Panc1 (cell line): Measurements from ENCODE around the gene LRRC8E. TPM values are rescaled to one million over a fixed set of nuclear protein-coding genes. Genes with fewer than 3 reads are reported as not detected.

Source experiments
- ATAC-seq: fragments of 200-7000 bp; cut with Tn5 transposase; 2 replicates; pipeline ENCODE4 v1.9.1; 2020; ENCODE audit warnings: mild to moderate bottlenecking, moderate library complexity
- BruUV-seq: library from RNA; stranded (reverse); fragments of 400-500 nt; replicated peaks from 2 replicates; lab custom pipeline; 2021; lab: Mats Ljungman, UMichigan
- CTCF ChIA-PET: fragments of 300-600 bp; sonication (Branson Sonifier 250); formaldehyde crosslinking; loops from one replicate; lab custom pipeline; 2022; ENCODE audit warnings: antibody characterized with exemption; lab: Charles Lee
- POLR2A ChIA-PET: fragments of 300-600 bp; sonication (Branson Sonifier 250); formaldehyde crosslinking; loops from one replicate; lab custom pipeline; 2022; ENCODE audit warnings: antibody characterized with exemption; lab: Charles Lee
- DNase-seq: peaks from one replicate; pipeline ENCODE4 v3.0.0-alpha.2; 2010; ENCODE audit warnings: low read depth, low spot score
- H3K27ac ChIP-seq: 2 replicates; pipeline ENCODE4 v1.5.1; 2011; ENCODE audit warnings: mild to moderate bottlenecking, low read length, inconsistent platforms
- H3K27me3 ChIP-seq: fragments of 200-500 bp; sonication (Bioruptor generic); 2 replicates; pipeline ENCODE4 v1.6.0; 2014; ENCODE audit warnings: low read length, inconsistent platforms; ENCODE audit not compliant: control insufficient read depth, insufficient read depth
- H3K36me3 ChIP-seq: fragments of 200-500 bp; sonication (Bioruptor generic); 2 replicates; pipeline ENCODE4 v1.5.1; 2014; ENCODE audit warnings: inconsistent platforms, mild to moderate bottlenecking, low read length, moderate library complexity; ENCODE audit not compliant: control insufficient read depth, insufficient read depth
- H3K4me1 ChIP-seq: 2 replicates; pipeline ENCODE4 v1.5.1; 2011; ENCODE audit warnings: inconsistent platforms, mild to moderate bottlenecking, low read length, moderate library complexity; ENCODE audit not compliant: control insufficient read depth, insufficient read depth
- H3K4me3 ChIP-seq, 2 experiments: 2 replicates each; pipeline ENCODE4 v1.5.1; 2011 to 2012; ENCODE audit warnings: low read depth in 2 of 2, low read length in 2 of 2, mild to moderate bottlenecking in 2 of 2, inconsistent platforms in 1 of 2, moderate library complexity in 1 of 2
- H3K9me3 ChIP-seq: fragments of 200-500 bp; sonication (Bioruptor generic); 2 replicates; pipeline ENCODE4 v1.5.1; 2014; ENCODE audit warnings: low read depth, mild to moderate bottlenecking, inconsistent platforms, low read length, moderate library complexity; ENCODE audit not compliant: control insufficient read depth, insufficient read depth
- POLR2AphosphoS5 ChIP-seq: IDR thresholded peaks from 2 replicates; pipeline ENCODE4 v1.6.1; 2012; ENCODE audit warnings: mild to moderate bottlenecking, low read depth, low read length, moderate library complexity
- SIN3A ChIP-seq: IDR thresholded peaks from 2 replicates; pipeline ENCODE4 v1.6.1; 2012; ENCODE audit warnings: low read depth, mild to moderate bottlenecking, low read length, moderate library complexity, borderline replicate concordance; ENCODE audit not compliant: insufficient read depth
- TCF7L2 ChIP-seq: IDR thresholded peaks from 2 replicates; pipeline ENCODE4 v1.6.1; 2011; ENCODE audit warnings: mild to moderate bottlenecking, low read depth, low read length, inconsistent platforms
- in situ Hi-C: cut with HindIII; loops from 2 replicates; pipeline ENCODE4 v1.10.0; 2016; ENCODE audit warnings: low sequenced_read_pairs, low pct_unique_long_range_greater_than_20kb
- intact Hi-C: fragments of 100-400 bp; cut with micrococcal nuclease; formaldehyde crosslinking; loops from one replicate; pipeline ENCODE4 v1.10.0; 2022; ENCODE audit not compliant: unreplicated experiment
- total RNA-seq: library from RNA; stranded (reverse); gene quantifications from one replicate; pipeline ENCODE4 v1.2.1, GENCODE V29; 2021; ENCODE audit not compliant: unreplicated experiment
- TF ChIP-seq, protein P1 (sequence below), 2 experiments: IDR thresholded peaks; 2 replicates each; pipeline ENCODE4 v1.6.1; 2011 to 2012; ENCODE audit warnings: low read depth in 2 of 2, control low read depth in 1 of 2, low read length in 1 of 2, mild to moderate bottlenecking in 1 of 2, moderate library complexity in 1 of 2; ENCODE audit not compliant: insufficient read depth in 1 of 2
- TF ChIP-seq, protein P2 (sequence below): fragments of 450-650 bp; IDR thresholded peaks from 2 replicates; pipeline ENCODE4 v1.5.1; 2017; ENCODE audit warnings: mild to moderate bottlenecking

Gene LRRC8E
- total RNA-seq, 1 experiment from 2014 or later, result 5.0 TPM

DNA sequence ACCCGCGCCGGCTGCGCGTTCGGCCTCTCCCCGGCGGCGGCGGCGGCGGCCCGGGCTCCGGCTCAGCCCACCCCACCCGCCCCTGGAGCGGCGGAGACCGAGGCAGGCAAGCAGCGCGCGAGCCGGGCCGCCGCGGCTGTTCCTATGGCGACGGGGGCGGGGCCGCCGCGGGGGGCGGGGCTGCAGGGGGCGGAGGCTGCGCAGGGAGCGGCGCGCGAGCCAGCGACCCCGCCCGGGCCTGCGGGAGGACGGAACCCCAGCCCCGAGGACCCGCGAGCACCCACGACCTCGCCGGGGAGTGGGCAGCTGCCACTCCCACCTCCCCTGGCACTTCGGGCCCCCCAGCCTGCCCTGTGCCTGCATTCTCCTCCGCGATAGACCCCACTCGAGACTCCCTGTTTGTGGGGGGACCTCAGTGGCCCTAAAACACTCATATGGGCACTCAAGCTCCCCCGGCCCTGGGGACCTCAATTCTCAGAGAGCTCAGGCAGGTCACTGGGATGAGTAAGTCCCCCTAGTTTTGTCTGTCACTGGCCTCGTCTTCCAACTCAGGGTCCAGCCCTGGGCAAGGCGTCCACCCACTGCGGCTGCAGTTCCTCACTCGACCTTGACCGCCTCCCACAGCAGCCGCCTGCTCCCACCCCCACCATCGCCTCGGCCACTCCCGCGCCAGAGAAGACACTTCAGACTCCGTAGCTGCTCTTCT is 37.9 kb downstream of the LRRC8E start, which contains the start of gene CTXN1:
Gene CTXN1, minus strand, starts transcription at position 115 of the 706 bp plus-strand sequence. CDS start 597 bp downstream, outside the sequence.
- TF ChIP-seq, protein P1, sequence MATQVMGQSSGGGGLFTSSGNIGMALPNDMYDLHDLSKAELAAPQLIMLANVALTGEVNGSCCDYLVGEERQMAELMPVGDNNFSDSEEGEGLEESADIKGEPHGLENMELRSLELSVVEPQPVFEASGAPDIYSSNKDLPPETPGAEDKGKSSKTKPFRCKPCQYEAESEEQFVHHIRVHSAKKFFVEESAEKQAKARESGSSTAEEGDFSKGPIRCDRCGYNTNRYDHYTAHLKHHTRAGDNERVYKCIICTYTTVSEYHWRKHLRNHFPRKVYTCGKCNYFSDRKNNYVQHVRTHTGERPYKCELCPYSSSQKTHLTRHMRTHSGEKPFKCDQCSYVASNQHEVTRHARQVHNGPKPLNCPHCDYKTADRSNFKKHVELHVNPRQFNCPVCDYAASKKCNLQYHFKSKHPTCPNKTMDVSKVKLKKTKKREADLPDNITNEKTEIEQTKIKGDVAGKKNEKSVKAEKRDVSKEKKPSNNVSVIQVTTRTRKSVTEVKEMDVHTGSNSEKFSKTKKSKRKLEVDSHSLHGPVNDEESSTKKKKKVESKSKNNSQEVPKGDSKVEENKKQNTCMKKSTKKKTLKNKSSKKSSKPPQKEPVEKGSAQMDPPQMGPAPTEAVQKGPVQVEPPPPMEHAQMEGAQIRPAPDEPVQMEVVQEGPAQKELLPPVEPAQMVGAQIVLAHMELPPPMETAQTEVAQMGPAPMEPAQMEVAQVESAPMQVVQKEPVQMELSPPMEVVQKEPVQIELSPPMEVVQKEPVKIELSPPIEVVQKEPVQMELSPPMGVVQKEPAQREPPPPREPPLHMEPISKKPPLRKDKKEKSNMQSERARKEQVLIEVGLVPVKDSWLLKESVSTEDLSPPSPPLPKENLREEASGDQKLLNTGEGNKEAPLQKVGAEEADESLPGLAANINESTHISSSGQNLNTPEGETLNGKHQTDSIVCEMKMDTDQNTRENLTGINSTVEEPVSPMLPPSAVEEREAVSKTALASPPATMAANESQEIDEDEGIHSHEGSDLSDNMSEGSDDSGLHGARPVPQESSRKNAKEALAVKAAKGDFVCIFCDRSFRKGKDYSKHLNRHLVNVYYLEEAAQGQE (IDR thresholded peaks at IDR 0.05; ENCODE audit: insufficient read depth in 1 of 2, low read depth in 2 of 2, low read length in 1 of 2), result no peak
- peak; percentile 33; the same call in 1 of the 2 replicates for TF ChIP-seq POLR2AphosphoS5
- BruUV-seq, result no TSS peak
- DNase-seq (no peak), ATAC-seq (peak; percentile 59)
- Histone ChIP-seq H3K4me1 (peaks cover 60% of the 10 kb centered on the region), H3K9me3 (no peaks in the 10 kb centered on the region), H3K27ac (peak within 1 kb of the TSS; percentile 82), H3K4me3 (peak within 1 kb of the TSS; percentile 46 to 53), H3K36me3 (no peaks in the 10 kb centered on the region), H3K27me3 (no peaks in the 10 kb centered on the region)
- CTCF ChIA-PET, result no interaction called here
- POLR2A ChIA-PET, result no interaction called here
- in situ Hi-C loops (no loop called here), intact Hi-C loops (no loop called here)

DNA sequence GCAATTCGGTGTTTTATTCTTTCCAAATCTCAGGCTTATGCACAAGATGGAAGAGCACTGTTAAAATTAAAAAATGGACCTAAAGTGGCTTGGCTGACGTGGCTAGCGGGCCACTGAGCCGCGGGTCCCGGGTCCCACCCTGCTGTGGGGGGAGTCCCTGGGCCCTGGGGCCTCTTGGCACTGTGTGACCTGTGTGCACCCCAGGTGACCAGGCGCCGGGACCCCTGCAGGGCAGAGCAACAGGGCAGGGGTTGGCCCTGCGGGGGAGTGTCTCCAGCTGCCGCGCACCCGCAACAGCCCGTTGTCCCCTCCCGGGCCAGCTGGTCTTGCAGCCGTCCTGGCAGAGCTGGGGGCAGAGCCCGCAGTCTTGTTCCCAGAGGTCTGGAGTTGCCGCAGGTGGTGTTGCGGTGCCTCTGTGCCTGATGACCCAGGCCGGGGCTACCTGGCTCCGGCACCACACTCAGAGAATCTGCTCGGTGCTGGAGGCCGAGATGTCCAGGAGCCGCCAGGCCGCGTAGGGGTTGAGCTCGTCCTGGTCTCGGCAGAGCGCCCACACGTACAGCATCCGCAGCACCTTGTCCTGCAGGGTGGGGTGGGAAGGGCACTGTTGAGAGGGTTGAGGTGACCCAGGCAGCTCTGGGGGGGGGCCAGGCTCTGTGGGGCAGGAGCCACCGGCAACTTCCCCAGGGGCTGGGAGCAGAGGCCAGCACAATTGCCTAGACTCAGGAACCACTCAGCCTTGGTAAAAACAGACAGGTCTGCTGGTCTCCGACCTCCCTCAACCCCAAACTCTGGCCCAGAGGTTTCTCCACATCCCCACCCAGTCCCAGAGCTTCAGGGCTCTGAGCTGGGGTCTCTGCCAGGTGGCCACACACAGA is 38.7 kb downstream of the LRRC8E start:
- H3K9me3 ChIP-seq, result no peaks in the 10 kb centered on the region
- in situ Hi-C loops, result no loop called here
- H3K27me3 ChIP-seq, result no peaks in the 10 kb centered on the region
- TF ChIP-seq POLR2AphosphoS5, result no peak
- TF ChIP-seq, protein P1 (IDR thresholded peaks at IDR 0.05; ENCODE audit: insufficient read depth in 1 of 2, low read depth in 2 of 2, low read length in 1 of 2), result no peak
- TF ChIP-seq SIN3A, result no peak
- no peak for TF ChIP-seq TCF7L2
- TF ChIP-seq, protein P2, sequence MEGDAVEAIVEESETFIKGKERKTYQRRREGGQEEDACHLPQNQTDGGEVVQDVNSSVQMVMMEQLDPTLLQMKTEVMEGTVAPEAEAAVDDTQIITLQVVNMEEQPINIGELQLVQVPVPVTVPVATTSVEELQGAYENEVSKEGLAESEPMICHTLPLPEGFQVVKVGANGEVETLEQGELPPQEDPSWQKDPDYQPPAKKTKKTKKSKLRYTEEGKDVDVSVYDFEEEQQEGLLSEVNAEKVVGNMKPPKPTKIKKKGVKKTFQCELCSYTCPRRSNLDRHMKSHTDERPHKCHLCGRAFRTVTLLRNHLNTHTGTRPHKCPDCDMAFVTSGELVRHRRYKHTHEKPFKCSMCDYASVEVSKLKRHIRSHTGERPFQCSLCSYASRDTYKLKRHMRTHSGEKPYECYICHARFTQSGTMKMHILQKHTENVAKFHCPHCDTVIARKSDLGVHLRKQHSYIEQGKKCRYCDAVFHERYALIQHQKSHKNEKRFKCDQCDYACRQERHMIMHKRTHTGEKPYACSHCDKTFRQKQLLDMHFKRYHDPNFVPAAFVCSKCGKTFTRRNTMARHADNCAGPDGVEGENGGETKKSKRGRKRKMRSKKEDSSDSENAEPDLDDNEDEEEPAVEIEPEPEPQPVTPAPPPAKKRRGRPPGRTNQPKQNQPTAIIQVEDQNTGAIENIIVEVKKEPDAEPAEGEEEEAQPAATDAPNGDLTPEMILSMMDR, result no peak
- no peak for DNase-seq
- peak; percentile 7 for ATAC-seq
- peak overlapping the region; percentile 82 for H3K27ac ChIP-seq
- H3K4me1 ChIP-seq, result peaks cover 57% of the 10 kb centered on the region
- CTCF ChIA-PET, result no interaction called here
- no peaks in the 10 kb centered on the region for H3K36me3 ChIP-seq
- POLR2A ChIA-PET, result interaction anchor here (0.6 kb wide), 2 partner anchors 21 to 862 kb away, joined by 8 to 10 read pairs; no protein-coding TSS in a partner anchor
- no TSS peak for BruUV-seq
- intact Hi-C loops, result no loop called here
- H3K4me3 ChIP-seq, result peak overlapping the region; percentile 38 to 53; a peak in 3 of 4 replicates
